GM21381 (cell line): Measurements from ENCODE around the gene PLXNA4.

ENCODE experiments used
- ATAC-seq: cut with Tn5 transposase; IDR thresholded peaks from one replicate; pipeline ENCODE4 v1.9.1; 2021; ENCODE audit warnings: mild to moderate bottlenecking, moderate library complexity; ENCODE audit not compliant: unreplicated experiment

Gene PLXNA4

GRCh38 chr7:132446666-132447278, 129.5 kb downstream of the PLXNA4 start:
- ATAC-seq: no peak

GRCh38 chr7:132446260-132446659, 130.0 kb downstream of the PLXNA4 start:
- ATAC-seq: no peak

GRCh38 chr7:132443761-132444520, 132.3 kb downstream of the PLXNA4 start:
- ATAC-seq: no peak

GRCh38 chr7:132441935-132442334, 134.3 kb downstream of the PLXNA4 start:
- ATAC-seq: no peak

- no peak for ATAC-seq
These were observed 136.1 kb downstream of the PLXNA4 start for GRCh38 chr7:132440151-132440550.

- ATAC-seq: no peak
These were observed 137.3 kb downstream of the PLXNA4 start for GRCh38 chr7:132438926-132439325.

GRCh38 chr7:132437730-132438129, 138.5 kb downstream of the PLXNA4 start:
- ATAC-seq: no peak

GRCh38 chr7:132436121-132436520, 140.1 kb downstream of the PLXNA4 start:
- ATAC-seq: no peak

GRCh38 chr7:132435016-132435990, 141.0 kb downstream of the PLXNA4 start:
- ATAC-seq: no peak

GRCh38 chr7:132434041-132434440, 142.2 kb downstream of the PLXNA4 start:
- ATAC-seq: no peak

- no peak for ATAC-seq
These were observed 143.0 kb downstream of the PLXNA4 start for GRCh38 chr7:132433301-132433700.

GRCh38 chr7:132430861-132431822, 145.1 kb downstream of the PLXNA4 start:
- no peak for ATAC-seq

GRCh38 chr7:132430041-132430855, 146.0 kb downstream of the PLXNA4 start:
- no peak for ATAC-seq

GRCh38 chr7:132429181-132429580, 147.1 kb downstream of the PLXNA4 start:
- no peak for ATAC-seq

- no peak for ATAC-seq
These were observed 147.9 kb downstream of the PLXNA4 start for GRCh38 chr7:132428247-132428919.

GRCh38 chr7:132425942-132426341, 150.3 kb downstream of the PLXNA4 start:
- ATAC-seq: no peak

- no peak for ATAC-seq
These were observed 151.2 kb downstream of the PLXNA4 start for GRCh38 chr7:132424821-132425724.

GRCh38 chr7:132424277-132424676, 152.0 kb downstream of the PLXNA4 start:
- no peak for ATAC-seq
